Aorta (tissue), 5 donors: ENCODE data around the gene TMEM72. TPM values are rescaled to one million over a fixed set of nuclear protein-coding genes. Genes with fewer than 3 reads are reported as not detected.

Experiments
- ATAC-seq: fragments of 200-7000 bp; cut with Tn5 transposase; one replicate; pipeline ENCODE4 v1.9.1; 2022; ENCODE audit warnings: moderate library complexity; ENCODE audit not compliant: low FRiP score
- DNase-seq, 2 donors: peaks; one replicate each; pipeline ENCODE4 v3.0.0-alpha.2; 2020
- H3K27ac ChIP-seq, 2 donors: one replicate each; pipeline ENCODE4 v1.5.1; 2013; ENCODE audit warnings: low read length in 2 of 2, mild to moderate bottlenecking in 2 of 2, moderate library complexity in 2 of 2, control low read depth in 1 of 2, inconsistent platforms in 1 of 2, low read depth in 1 of 2
- H3K27me3 ChIP-seq, 2 donors: one replicate each; pipeline ENCODE4 v1.6.1; 2013; ENCODE audit warnings: control low read depth in 1 of 2, low read length in 1 of 2, mild to moderate bottlenecking in 1 of 2, moderate library complexity in 1 of 2; ENCODE audit not compliant: insufficient read depth in 2 of 2, control insufficient read depth in 1 of 2
- H3K36me3 ChIP-seq, 2 donors: one replicate each; pipeline ENCODE4 v1.6.1; 2013; ENCODE audit warnings: control low read depth in 1 of 2, low read length in 1 of 2, mild to moderate bottlenecking in 1 of 2; ENCODE audit not compliant: insufficient read depth in 2 of 2, control insufficient read depth in 1 of 2
- H3K4me1 ChIP-seq, 2 donors: one replicate each; pipeline ENCODE4 v1.6.1; 2013; ENCODE audit warnings: low read length in 2 of 2, control low read depth in 1 of 2, mild to moderate bottlenecking in 1 of 2, moderate library complexity in 1 of 2; ENCODE audit not compliant: insufficient read depth in 2 of 2, control insufficient read depth in 1 of 2
- H3K4me3 ChIP-seq, 2 donors: one replicate each; pipeline ENCODE4 v1.5.1; 2013; ENCODE audit warnings: low read length in 2 of 2, control low read depth in 1 of 2, mild to moderate bottlenecking in 1 of 2
- H3K9me3 ChIP-seq: one replicate; pipeline ENCODE4 v1.6.1; 2013; ENCODE audit warnings: mild to moderate bottlenecking, low read length; ENCODE audit not compliant: control insufficient read depth
- WGBS, 2 donors: extraction: QIAGEN DNeasy Blood & Tissue Kit; methylation state at CpG; one replicate each; pipeline ENCODE4 v1.1.7; 2013; 5-methylcytosine and 5-hydroxymethylcytosine counted together
- intact Hi-C, 2 donors: fragments of 100-400 bp; cut with DNase I; formaldehyde crosslinking; loops; one replicate each; pipeline versions ENCODE4 v1.14.2 to v1.15.0; 2022
- polyA plus RNA-seq, 2 donors: library from polyadenylated mRNA; stranded (reverse); fragments of 200-250 nt; gene quantifications; one replicate each; pipeline ENCODE4 v1.2.3, GENCODE V29; 2013
- total RNA-seq, 2 donors: library from RNA; stranded (reverse); fragmentation: NEBNext Ultra II Directional; extraction: Animal tissue kit (Norgen Biotek cat#: 25700); gene quantifications; one replicate each; pipeline ENCODE4 v1.2.1, GENCODE V29; 2021
- donor health status: healthy with polysubstance abuse.
- donor health status: Bipolar disorder and iron deficiency.
- donor health status: DM: no; HTN: no; CAD: no.
- donor health status: DM: no; HTN: no; CAD: no.
- donor health status: DM: yes; HTN: yes; CAD: no.

The TMEM72 gene
- total and polyA plus RNA-seq, 4 donors = not detected

DNA sequence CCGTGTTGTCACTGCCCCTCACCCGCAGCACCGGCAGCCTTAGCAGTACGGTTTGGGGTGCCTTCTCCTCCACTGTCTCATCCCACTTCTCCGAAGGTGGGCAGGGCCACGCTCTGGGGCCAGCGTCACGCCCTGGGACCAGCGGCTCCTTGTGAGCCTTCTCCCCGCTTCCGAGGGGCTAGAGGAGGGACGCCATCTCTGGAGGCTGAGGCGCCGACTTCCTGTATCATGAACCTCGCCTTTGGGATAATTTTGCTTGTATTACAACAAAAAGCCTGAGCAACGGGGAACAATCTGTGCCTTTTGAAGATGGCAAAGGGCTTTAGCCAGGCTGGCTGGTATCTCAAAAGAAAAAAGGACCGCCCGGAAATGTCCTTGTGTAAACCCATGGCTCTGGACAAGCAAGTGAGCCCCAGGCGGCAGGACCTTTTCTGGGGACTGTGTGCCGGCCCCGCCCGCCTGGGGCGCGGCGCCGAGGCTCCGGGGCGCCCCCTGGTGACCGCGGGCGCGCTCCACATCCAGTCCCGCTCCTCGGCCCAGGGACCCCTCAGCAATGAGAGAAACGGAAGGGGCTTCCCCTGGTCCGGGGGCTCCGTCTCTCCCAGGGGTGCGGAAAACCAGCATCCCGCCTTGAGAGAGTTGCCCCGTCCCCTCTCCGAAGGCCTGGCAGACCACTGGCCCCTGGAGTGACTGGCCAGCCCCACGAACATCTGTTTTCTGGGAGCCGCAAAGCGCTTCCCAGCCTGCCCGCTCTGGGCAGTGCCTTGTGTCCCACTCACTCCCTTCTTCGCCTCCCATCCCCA lies 63.7 kb downstream of the TMEM72 start:
- Histone ChIP-seq H3K9me3 (no peaks in the 10 kb centered on the region), H3K27me3 (no peaks in the 10 kb centered on the region), H3K4me1 (peaks cover 0 to 3% of the 10 kb centered on the region in 2 donors), H3K27ac (peak overlapping the region in 1 of 2 donors; percentile 95), H3K4me3 (peak overlapping the region in 1 of 2 donors; percentile 42), H3K36me3 (peaks cover 0 to 4% of the 10 kb centered on the region in 2 donors)
- intact Hi-C loops = loop anchor here (1.0 to 10.0 kb wide), 3 partner anchors 42 to 100 kb away; no protein-coding TSS in a partner anchor
- DNase-seq (peak; percentile 81 to 90), ATAC-seq (peak; percentile 75)
- 2 to 3% methylated on average over 44 to 46 of the region's 46 CpGs for WGBS, 2 donors

DNA sequence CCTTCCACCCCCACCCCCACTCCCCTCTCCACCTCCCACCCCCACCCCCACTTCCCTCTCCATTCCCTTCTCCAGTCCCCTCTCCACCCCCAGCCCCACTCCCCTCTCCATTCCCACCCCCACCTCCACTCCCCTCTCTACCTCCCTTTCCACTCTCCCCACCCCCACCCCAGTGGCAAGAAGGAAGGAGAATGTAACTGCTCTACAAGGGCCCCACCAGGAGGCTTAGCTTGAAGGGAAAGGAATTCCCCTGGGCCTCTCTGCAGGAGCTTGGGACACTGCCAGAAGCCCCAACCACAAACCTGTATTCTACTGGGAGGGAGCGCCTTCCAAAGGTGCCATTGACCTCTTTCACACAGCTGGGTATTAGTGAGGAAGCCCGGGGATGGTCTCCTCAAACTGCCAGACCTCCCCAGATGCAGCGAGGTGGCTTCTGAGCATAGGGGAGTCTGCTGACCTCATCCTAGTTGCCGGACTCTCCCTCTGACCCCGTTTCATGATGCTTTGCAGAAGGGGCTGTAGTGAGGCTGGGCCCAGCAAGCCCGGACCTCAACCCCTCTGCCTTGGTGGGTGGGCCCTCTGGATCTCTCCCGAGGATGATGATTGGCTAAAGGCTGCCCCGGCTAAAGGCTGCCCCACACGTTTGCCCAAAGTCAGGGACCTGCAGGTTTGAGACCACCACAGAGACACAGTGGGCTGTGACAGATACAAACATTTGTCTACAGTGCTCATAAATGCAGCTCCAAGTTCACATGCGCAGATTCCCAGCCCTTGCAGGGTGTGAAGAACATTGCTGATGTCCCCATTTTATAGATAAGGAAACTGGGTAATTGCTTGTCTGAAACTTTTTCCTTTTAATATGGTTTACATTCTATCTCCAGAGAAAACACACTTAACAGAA lies 64.5 kb downstream of the TMEM72 start:
- H3K36me3 ChIP-seq = peaks cover 0 to 4% of the 10 kb centered on the region in 2 donors
- H3K27me3 ChIP-seq = no peaks in the 10 kb centered on the region
- H3K4me3 ChIP-seq = peak overlapping the region in 1 of 2 donors; percentile 94
- H3K9me3 ChIP-seq = no peaks in the 10 kb centered on the region
- ATAC-seq (peak; percentile 0), DNase-seq (peak; percentile 78 to 79)
- intact Hi-C loops = loop anchor here (1.0 to 10.0 kb wide), 3 partner anchors 43 to 101 kb away; no protein-coding TSS in a partner anchor
- H3K4me1 ChIP-seq = peaks cover 0 to 3% of the 10 kb centered on the region in 2 donors
- 8 to 12% methylated on average over 10 of the region's 10 CpGs for WGBS, 2 donors
- H3K27ac ChIP-seq = peak overlapping the region in 1 of 2 donors; percentile 11

DNA sequence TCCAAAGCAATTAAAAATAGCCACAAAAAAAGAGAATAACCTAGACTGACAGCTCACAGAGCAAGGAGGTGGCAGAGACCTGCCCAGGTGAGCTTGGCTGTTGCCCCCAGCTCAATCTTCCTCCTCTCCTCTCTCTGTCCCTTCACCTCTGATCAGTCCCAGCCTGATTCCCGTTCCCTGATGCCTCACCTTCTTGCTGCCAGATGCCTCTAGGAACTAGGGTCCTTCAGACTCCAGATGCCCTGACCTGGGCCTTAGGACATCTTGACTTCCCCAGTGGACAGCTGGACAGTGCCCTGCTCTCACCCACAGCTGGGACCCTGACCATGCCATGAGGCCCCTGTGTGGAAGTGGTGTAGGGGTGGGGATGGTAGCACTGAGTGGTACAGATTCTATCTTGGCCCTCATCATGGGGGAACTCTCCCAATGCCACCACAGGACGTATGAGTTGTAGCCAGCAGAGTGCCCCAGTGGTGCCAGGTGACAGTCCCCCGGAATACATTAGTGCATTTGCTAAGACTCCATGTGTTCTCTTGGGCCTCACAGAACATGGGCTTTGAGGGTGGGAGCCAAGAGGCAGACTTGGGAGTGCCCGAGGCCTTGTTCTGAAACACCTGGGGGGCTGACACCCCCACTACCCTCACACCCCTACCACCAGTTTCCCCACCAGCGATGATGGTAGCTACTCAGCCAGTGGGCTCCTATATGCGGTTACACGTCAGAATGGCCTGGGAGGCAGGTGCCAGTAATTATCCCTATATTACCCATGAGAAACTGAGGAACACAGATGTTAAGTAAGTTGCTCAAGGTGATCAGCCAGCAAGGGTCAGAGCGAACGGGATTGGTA lies 65.4 kb downstream of the TMEM72 start:
- DNase-seq = peak in 1 of 2 donors; percentile 55
- peak overlapping the region in 1 of 2 donors; percentile 93 for H3K27ac ChIP-seq
- H3K27me3 ChIP-seq = no peaks in the 10 kb centered on the region
- H3K9me3 ChIP-seq = no peaks in the 10 kb centered on the region
- peaks cover 0 to 1% of the 10 kb centered on the region in 2 donors for H3K36me3 ChIP-seq
- ATAC-seq = no peak
- 16 to 23% methylated on average over 9 of the region's 9 CpGs for WGBS, 2 donors
- H3K4me1 ChIP-seq = peaks cover 0 to 3% of the 10 kb centered on the region in 2 donors
- H3K4me3 ChIP-seq = peak overlapping the region; percentile 81 to 94
- intact Hi-C loops = loop anchor here in 1 of 2 donors (10.0 kb wide), 1 partner anchor 102 kb away; no protein-coding TSS in a partner anchor

DNA sequence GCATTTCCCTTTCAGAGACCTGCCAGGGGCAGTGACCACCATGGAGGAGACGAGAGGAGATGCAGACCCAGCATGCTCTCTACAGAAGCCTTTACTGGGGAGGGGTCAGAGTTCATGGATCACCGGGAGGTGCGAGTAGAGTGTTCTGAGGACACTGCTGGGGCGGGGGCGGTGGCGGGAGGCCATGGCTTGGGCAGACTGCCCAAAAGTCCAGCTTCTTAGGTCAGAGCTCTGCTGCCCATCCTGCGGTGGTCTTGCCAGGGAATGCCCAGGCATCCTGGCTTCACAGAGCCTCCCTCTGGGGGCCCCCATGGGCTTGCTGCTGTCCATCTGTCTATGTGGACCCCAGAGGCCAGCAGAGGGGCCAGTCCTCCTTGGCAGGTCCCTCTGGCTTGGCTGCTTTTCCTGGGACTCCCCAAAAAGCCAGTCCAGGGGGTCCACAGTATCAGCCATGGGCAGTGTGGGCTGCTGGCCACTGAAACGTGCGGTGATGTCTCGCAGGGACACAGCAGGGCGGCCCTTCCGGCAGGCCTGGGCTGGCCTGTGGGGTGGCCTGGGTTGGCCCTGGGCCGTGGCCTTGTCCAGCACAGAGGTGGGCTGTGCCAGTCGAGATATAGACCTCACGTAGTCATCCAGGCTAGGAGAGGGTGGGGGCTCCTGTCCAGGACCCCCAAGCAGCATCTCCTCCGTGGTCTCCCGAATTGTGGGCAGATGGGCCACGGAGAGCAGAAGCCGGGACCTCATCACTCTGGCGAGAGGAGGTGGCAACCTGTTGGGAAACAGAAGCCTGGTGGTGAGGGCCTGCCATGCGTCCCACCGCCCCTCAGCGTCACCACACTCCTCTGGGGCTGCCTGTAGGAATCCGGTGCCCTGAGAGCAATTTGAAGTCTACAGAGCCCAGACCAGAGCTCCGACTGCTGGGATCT lies 66.4 kb downstream of the TMEM72 start:
- ATAC-seq (peak; percentile 4), DNase-seq (peak in 1 of 2 donors; percentile 66)
- no peaks in the 10 kb centered on the region for H3K36me3 ChIP-seq
- H3K4me1 ChIP-seq = peaks cover 0 to 3% of the 10 kb centered on the region in 2 donors
- H3K9me3 ChIP-seq = no peaks in the 10 kb centered on the region
- no peaks in the 10 kb centered on the region for H3K27me3 ChIP-seq
- H3K27ac ChIP-seq = peak overlapping the region; percentile 85 to 93
- H3K4me3 ChIP-seq = peak overlapping the region; percentile 81 to 94
- intact Hi-C loops = loop anchor here in 1 of 2 donors (10.0 kb wide), 1 partner anchor 103 kb away; no protein-coding TSS in a partner anchor
- 4 to 8% methylated on average over 25 of the region's 25 CpGs for WGBS, 2 donors

DNA sequence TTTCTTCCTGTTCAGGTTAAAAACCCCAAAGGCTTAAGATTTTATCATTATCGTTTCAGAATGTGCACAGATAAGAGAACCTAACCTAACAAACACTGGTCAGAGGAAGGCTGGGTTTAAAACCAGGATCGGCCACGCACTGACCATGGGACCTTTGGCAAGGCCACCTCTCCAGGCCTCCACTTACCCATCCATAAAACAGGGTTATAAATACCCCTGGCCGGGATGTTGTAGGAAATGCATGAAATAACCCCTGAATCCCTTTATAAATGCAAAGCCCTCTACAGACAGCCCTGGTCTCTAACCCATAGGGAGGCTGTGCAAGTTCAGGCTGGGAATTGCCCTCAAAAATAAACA lies 67.1 kb downstream of the TMEM72 start:
- ATAC-seq = no peak
- no peak for DNase-seq
- Histone ChIP-seq H3K9me3 (no peaks in the 10 kb centered on the region), H3K4me1 (peaks cover 0 to 3% of the 10 kb centered on the region in 2 donors), H3K27ac (peak overlapping the region; percentile 85 to 93), H3K4me3 (peak overlapping the region; percentile 81 to 94), H3K36me3 (no peaks in the 10 kb centered on the region), H3K27me3 (no peaks in the 10 kb centered on the region)
- intact Hi-C loops = loop anchor here in 1 of 2 donors (10.0 kb wide), 1 partner anchor 103 kb away; no protein-coding TSS in a partner anchor
- WGBS, 2 donors = 1 to 3% methylated on average over 4 of the region's 4 CpGs

DNA sequence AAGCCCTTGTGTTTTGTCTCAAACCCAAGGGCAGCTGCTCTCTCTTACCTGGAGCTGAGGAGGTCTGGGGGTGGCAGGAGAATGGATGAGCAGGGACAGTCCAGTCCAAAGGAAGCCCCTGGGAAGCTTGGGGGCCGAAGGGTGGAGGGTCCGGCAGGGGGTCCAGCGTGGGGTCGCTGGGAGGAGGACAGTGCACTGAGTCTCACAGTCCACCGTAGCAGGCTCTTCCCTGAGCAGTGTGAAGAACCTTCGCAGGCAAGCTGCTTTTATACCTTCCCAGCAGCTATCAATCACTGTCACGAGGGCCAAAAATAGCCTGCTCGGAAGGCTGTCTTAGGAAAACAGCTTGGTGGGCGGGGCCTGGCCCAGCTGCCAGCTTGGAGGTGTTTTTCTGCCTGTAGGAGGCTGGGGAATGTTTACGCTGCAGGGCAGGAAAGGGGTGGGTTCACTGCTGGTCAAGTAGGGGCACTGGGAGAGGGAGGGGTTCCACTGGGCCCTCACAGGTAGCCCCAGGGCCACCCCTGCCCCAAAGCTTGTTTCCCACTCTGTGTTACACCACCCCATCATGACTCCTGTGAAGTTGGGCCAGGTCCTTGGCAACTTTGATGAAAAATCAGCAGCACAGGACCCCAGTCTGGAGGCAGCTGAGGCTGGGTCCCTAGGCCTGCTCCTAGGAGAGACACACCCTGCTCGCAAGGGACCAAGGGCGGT lies 67.6 kb downstream of the TMEM72 start, which contains the start of gene DEPP1:
TSS of gene DEPP1 (minus strand) at position 240 of the 711 bp plus-strand sequence. CDS start 779 bp downstream, outside the sequence.
- H3K27me3 ChIP-seq = no peaks in the 10 kb centered on the region
- intact Hi-C loops = loop anchor here in 1 of 2 donors (10.0 kb wide), 1 partner anchor 104 kb away; no protein-coding TSS in a partner anchor
- H3K4me3 ChIP-seq = peak within 1 kb of the TSS; percentile 81 to 94
- H3K36me3 ChIP-seq = no peaks in the 10 kb centered on the region
- WGBS, 2 donors = 10 to 14% methylated on average over 12 of the region's 12 CpGs
- H3K27ac ChIP-seq = peak within 1 kb of the TSS; percentile 85 to 93
- peaks cover 0 to 3% of the 10 kb centered on the region in 2 donors for H3K4me1 ChIP-seq
- no peaks in the 10 kb centered on the region for H3K9me3 ChIP-seq
- ATAC-seq = peak; percentile 78
- DNase-seq = peak; percentile 95 to 96
